HG03575 (cell line): ENCODE results near the gene POPDC2.

Source experiments
- ATAC-seq: cut with Tn5 transposase; IDR thresholded peaks from one replicate; pipeline ENCODE4 v1.9.1; 2021; ENCODE audit not compliant: unreplicated experiment, insufficient number of reproducible peaks, low FRiP score; ENCODE audit errors: extremely low read depth

Gene POPDC2

DNA sequence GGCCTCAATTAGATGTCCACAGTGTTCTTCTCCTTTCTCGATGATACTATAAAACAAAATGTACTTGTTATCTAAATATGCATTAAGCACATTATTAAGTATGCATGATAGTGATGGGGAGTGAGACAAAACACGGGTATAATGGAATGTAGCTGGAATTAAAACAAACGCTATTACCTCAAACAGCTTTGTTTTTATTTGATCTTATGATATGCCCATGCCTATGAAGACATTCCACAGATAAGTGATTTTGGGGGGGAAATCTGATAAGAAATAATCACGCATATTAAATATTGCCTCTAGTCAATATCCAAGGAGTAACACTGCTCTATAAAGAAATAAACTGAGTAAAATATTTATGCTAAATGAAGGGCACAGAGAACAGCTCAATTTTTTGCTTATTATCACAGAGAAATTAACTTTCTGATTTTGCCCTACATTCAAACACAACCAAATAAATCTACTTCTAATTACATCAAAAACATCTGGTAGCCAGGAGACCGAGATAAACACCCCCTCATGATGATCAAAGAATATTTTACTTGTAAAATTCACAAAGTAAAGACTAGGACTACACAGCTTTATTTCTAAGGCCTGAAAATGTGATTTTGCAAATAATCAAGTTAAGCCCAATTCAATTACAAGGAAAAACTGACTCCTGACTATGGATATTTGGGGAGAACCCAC, 14.9 kb upstream of the POPDC2 start:
- ATAC-seq: no peak

DNA sequence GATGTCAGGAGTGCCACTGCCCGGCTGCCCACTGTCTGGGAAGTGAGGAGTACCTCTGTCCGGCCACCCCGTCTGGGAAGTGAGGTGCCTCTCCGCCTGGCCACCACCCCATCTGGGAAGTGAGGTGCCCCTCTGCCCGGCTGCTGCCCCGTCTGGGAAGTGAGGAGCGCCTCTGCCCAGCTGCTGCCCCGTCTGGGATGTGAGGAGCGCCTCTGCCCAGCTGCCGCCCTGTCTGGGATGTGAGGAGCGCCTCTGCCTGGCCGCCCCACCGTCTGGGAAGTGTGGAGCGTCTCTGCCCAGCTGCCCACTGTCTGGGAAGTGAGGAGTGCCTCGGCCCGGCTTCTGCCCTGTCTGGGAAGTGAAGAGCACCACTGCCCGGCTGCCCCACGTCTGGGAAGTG, 13.5 kb upstream of the POPDC2 start:
- ATAC-seq: no peak

DNA sequence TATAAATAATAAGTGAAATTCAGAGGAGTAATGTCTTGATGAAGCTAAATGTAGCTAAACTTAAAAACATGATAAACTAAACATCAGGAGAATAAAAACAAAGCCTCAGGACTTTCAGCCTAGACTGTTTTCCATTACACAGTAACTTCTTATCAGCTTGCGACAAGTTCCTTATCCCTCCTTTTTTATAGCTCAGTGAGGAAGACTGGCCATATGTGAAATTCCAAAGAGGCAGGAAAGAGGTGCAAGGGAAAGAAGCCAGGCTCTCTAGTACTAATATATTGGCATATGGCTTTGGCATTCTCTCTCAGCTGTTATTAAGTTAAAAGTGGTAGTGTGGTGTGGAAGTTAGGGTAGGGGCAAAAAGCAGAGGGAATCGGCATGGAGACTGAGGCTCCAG, 12.4 kb upstream of the POPDC2 start:
- no peak for ATAC-seq

DNA sequence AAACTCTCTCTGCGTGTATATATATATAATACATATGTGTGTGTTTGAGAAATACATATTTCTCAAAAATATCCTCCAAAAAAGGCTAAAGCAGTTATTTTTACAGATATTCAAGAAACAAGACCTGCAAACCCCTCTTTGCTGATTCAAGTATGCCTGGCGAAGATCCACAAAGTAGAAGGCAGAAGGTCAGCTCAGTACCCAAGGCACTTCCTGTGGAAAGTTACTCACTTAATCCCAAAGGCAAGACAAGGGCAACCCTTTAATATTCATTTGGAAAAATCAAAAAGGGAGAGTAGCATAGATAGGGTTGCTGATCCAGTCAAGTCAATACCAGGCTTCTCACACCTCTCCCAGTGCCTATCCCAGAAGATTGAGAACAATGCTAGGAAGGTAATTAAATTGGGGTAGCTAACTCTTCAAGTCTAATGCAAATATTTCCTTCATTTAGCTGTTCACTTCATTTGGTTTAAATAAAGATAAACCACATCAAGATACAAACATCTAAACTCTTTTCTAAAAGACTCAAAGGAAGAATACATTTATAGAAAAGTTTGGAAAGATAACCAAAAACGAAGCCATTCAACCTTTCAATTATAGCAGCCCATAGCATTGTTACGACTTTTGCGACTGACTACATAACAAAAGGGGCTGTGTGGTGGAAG, 9.6 kb upstream of the POPDC2 start:
- no peak for ATAC-seq

DNA sequence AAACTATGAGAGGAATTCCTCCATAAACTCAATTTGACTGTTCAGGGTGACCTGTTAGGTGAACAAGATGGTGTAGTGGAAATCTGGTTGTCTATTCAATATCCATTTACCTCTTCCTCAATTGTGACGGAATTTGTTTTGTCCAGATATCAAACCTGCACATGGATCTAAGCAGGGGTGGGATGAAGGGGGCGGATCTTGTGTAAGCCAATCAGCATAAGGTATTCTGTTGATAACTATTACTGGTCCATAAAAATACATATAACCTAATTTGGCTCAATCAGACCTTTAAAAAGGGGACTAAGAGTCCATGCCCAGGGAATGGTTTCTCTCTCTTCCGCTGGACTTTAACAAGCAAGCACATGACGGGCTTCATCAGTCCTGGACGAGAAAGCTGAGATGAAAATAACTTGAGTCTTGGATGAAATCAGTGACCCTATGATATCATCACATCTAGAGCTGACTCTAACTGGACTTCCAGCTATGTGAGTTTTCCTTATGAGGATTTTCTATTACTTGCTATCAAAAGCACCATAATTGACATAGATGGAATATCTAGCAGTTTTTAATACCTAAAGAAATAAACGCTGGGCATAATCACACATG, 5.7 kb upstream of the POPDC2 start:
- no peak for ATAC-seq

DNA sequence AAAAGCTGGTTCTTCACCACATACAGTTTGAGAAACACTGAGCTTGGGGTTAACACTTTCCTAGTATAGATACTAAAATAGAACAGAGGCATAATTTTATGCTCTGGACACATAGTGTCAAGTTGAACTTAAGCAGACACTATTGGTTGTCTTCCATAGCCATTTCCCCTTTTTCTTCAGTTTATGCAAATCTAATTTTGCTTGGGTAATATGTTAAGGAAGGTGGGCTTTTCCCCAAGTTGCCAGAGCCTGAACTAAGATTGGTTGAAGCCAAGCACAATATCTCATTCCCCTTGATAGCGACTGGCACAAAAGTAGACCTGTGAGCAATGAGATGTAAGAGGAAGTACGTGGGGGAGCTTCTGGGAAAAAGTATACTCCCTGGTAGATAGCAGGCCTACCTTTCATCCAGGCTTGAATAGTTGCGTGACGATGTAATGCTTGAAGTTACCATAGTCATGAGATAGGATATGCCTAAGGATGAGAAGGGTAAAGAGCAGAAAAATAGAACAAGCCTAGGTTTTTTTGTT, 4.5 kb upstream of the POPDC2 start:
- no peak for ATAC-seq

DNA sequence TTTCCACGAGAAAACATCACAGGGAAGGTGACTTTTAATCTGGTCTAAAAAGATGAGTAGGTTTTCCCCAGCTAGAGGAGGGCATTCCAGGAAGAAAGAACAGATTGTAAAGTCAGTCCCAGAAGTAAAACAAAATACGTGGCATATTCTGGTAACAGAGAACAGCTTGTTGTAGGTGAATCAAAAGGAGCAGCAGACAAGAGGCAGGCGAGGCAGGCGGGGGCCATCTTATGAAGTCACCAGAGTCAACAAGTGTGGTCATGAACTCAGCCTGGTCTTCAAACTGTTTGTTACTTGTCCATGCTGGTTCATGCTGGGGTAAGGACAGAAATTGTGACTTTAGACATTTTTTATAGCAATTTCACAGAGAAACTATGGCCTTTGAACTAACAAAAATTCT, 4.0 kb upstream of the POPDC2 start:
- ATAC-seq: no peak

DNA sequence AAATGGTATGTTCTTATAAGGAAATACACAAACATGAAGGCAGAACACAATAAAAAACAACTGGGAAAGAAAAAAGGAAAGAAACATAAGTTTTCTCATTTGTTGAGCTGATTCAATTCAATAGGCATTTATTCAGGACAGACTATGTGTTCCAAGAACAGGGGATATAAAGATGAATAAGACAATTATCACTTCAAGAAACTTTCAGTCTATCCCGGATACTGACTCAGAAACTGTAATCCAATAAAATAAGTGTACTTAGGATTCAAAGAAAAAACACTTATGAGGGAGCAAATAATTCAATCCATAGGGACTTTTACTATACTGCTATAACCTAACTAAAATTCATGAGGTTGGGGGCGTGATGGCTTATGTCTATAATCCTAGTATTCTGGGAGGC, 3.5 kb upstream of the POPDC2 start:
- ATAC-seq: no peak

DNA sequence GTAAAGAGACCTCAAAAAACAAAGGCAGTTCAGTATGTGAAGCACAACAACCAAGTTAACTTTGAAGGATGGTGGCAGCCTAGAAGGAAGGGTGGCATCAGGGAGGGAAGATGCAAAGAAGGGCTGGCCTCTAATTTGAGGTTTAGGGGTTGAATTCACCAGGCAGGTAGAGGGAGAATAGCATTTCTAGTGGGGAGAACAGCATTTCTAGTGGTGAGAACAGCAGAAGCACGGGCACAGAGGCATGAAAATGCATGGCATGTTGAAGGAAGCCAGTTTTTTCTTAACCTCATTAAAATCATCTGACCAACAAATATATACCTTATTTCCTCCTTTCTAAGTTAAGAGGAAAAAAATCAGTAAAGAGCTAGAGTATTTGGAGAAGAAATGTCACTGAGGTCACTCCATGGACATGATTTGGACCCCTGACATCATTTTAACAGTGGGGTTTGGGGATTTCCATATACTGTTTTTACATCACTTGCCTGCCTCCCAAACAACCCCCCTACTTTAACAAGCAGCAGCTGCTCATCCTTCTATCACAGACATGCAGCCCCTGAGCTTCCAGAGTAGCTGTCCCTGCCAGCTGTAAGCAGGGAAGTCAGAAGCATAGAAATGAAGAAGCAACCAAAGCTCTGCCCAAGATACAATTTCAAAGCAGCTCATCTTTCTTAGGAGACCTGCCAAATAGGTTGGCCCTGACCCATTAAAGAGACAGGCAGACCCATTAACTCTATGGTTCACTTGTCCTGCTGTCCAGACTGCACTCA, 2.4 kb upstream of the POPDC2 start:
- no peak for ATAC-seq

DNA sequence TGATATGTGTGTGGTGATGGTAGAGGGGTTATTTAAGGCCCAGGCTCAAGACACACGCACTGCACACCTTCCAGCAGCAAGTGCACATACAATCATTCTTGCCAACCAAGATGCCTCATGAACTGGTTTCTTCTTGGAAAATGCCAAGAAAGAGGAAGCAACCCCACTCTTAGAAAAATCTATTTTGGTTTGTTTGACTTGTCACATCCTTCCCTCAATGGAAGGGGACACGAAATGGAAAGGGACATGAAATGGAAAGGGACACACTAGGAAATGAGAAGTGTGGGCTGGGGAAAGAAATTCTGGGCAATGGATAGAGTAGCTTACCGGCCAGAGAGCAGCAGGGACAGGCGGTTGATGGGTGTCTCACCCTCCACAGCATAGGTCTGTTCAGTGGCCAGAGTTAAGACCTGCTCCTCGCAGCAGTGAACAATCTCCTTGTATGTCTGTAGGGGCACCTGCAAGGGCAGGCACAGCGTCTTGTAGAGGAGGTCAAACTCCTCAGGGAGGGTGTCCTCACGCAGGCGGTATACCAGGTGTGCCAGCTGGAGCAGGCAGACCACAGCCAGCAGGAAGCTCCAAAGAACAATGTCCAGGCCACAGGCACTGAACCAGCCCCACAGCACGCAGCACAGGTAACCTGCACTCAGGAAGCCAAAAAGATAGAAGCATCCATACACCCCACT, 640 bp downstream of the POPDC2 start:
- ATAC-seq: no peak

DNA sequence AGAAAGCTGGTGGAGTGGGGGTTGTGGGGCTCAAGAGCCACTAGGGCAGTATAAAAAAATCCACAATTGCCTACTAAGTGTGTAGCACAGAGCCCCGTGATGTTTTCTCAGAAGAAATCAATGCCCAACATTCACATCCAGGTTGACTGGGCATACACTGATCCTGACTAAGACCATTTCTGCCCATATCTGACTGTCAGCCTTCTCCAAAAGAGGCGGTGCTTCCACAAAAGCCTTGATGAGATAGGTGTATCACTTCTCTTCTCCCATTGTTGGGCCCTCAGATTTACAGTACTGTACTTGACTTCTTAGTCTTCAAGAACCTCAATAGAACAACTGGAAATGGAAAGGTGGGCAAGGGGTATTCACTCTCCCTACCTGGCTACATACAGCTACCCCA, 1.4 kb downstream of the POPDC2 start:
- no peak for ATAC-seq

DNA sequence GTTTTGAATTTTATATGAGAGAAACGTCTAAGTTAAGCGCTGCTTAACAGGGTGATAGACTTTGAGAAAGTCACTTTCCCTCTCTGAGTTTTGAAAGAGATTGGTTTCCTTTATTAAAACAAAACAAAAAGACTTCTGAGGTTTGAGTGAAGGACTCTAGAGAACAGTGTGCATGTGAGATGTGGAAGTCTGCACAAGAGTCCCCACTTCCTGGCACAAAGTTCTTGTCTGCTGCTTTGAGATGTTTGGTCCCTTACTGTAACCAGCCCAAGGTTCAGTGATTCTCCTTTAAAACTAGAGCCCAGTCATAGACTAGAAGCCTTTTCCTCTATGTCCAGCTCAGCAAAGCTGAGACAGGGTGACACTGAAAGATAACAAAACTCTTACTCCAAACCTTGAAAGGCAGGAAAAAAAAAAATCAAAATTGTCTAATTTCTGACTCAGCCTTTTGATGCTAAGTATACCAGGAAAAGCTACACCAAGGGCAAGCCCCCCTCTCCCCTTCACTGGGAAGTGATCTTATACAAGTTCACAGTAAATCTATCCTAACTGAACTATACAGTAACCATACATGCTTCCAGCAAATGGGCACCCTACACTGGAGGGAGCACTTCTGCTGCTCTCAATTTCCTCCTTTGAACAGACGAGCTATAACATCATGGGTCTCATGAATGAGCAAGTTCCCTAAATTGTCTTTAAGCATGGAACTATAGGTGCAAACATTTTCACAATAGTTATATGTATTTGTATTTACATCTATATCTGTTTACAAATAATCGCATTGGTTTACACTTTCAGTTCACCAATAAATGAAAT, 2.3 kb downstream of the POPDC2 start:
- ATAC-seq: no peak

DNA sequence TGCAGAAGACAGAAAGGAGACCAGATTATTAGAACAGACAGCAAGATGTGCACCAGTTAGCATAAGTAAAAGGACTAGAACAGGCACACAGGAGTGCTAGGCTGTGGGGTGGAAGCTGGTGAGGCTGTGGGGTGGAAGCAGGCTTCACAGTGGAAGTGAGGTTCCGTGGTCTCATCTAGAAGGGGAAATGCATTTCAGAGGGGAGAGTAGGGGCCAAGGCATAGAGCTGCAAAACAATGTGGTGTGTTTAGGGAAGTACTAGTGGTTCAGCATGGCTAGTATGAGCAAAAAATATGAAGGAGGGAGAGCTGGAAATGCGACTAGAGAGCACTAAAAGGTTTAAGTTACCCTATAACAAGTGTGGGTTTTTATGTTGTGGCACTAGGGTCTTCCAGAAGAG, 6.5 kb downstream of the POPDC2 start:
- no peak for ATAC-seq

DNA sequence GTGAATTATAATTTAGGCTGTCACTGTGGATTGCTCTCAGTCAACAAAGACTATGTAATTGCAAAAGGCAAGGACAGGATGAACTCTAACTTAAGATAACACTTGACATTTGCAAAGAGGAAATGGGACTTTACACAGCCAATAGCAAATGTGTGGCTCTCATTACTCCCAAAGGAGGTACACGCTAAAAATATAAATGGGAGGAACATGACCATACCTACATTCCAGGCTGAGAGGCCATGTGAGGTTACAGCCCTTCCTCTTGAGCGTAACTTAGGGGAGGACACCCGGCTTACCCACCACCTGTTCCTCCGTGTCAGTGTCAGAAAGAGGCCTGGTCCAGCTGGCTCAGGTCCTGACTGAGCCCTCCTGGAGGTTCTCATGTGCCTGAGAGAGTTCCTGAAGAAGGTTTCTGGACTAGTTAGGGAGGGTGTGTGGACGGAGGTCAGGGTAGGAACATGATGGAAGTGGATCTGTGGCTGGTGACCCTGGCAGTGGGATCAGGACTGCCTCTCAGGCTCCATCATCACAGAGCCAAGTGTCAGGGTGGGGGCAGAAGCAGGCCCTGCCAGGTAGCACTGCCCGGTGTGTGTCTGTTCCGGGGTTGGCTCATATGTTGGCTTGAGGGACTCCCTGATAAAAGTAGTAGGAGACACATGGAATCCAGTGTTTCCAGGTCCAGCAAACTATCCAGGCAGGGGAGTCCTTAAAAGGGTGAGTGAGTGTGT, 7.9 kb downstream of the POPDC2 start:
- no peak for ATAC-seq

DNA sequence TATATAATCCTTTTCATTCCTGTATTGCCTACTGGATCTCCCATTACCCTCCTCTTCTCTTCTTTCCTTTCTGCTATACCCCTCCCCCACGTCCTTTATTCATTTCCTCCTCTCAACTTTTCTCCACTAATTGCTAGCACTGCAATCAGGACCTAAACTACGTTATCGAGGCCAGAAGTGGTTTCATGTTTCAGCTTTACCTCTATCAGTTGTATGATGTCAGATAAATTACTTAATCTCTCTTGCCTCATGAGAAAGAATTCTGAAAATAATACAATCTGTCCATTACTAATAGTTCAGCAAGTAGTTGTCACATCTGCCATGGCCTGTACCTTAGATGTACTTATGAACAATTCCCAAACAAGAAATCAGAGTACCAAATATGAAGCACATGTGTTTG, 10.6 kb downstream of the POPDC2 start:
- ATAC-seq: no peak

DNA sequence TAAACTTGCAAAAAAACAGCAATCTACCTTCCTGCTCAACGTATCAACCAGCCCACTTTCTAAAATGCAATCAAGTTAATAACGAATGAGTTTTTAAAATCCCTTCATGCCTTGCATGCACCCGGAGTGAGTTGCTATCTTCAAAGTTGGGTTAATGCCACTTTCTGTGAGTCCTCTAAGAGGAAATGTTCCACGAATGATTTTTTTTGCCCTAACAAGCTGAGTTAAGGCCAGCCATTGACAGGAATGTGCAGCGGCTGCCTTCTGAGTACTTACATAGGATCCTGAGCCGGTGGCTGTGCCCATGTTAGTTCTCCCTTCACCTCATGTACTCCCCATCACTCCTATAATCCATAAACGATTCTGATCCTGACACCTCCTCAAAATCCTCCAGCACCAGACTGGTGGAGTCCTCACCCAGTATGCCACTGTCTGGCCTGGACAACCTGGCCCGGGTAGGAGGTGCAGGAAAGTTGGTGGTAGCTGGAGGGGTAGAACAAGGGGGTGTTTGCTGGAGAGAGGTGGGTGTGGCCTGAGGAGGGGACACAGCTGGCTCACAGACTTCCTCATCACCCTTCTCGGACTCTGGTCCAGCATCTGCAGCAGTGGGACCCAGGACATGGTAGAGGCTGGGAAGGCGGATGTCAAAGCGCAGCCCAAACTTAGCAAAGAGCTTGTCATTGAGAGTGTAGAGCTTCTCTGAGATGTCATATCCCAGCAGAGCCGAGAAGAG, 12.4 kb downstream of the POPDC2 start:
- no peak for ATAC-seq

DNA sequence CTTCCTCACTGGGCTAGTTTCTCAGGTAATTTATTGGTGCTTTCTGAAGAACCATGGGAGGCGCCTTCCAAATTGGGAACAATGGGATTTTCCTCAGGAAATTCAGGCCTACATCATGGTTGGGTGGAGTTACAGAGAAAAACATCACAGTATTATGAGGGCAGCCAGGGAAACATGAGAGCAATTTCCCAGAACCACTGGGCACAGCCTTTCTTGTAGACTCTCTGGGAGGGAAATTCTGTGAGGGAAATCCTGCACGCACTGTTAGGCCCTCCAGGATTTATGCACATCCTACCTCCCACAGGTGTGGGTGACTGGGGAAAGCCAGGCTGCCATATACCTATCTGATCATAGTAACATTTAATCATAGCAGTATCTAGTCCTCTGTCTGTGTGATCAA, 13.2 kb downstream of the POPDC2 start:
- ATAC-seq: no peak
